Mesenteric fat pad (tissue), 1 donor: ENCODE measurements around the gene DIAPH1. TPM values are rescaled to one million over a fixed set of nuclear protein-coding genes. Genes with fewer than 3 reads are reported as not detected.

Experiments
- DNase-seq: peaks from one replicate; pipeline ENCODE4 v3.0.0-alpha.2; 2020; ENCODE audit warnings: low spot score
- total RNA-seq: library from RNA; stranded (reverse); fragmentation: NEBNext Ultra II Directional; extraction: Animal tissue kit (Norgen Biotek cat#: 25700); gene quantifications from one replicate; pipeline ENCODE4 v1.2.1, GENCODE V29; 2021
- donor health status: DM: yes; HTN: yes; CAD: no.

DIAPH1 gene
- total RNA-seq, 1 donor from 2014 or later = 49.5 TPM

GRCh38 chr5:141565826-141566570 is 52.8 kb downstream of the DIAPH1 start:
- DNase-seq = no peak

- DNase-seq = no peak
Measured at GRCh38 chr5:141564216-141564692, 54.5 kb downstream of the DIAPH1 start.

DNA sequence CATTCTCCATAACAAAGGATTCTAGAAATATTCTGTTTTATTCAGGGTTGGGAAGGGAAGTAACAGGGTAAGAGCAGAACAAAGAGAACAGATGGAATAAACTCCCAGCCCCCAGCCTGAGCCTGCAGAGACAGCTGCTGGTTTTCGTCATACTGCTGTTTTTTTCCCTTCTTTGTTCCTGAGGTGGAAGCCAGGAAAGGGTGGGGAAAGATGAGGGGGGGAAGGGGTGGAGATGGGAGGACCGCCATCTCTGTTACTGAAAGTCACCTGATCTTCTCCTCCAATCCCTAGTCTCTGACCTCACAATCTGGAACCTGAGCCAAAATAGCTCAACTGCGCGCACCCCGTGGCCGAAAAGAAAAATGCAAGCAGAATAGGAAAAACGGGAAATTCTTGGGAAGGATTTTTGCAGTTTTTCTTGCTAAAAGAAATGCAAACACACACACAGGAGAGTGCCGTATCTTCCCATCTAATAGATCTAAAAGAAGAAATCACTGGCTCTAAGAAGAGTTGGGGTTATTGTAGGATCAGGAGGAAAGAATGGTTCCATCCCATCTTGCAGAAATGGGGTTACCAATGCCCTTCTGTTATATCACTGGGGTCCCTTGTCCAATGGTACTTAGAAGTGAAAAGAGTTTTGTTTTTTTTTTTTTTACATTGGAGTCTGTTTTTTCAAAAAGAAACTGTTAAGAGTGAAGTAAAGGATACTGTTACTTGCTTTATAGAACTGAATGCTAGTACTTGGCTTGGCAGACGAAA is 57.9 kb downstream of the DIAPH1 start:
- DNase-seq = no peak

DNA sequence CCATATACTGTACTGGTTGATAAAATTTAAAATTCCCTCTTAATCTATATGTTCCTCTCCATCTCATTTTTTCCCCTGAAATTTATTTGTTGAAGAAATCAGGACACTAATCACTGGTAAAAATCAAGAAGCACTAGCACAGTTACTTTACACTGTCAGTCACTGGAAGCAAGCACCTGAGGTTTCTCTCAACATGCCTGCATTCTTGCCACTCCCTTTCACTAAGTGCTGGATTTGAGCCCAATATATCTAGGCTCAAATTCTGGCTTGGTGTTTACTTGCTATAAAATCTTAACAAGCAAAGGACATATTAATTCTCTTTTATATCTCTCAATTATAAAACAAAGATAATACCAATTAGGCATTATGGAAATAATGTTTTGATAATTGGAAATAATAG is 58.6 kb downstream of the DIAPH1 start:
- no peak for DNase-seq

- DNase-seq = no peak
Measured at GRCh38 chr5:141559461-141559860, 59.3 kb downstream of the DIAPH1 start.

GRCh38 chr5:141558150-141558549 is 60.6 kb downstream of the DIAPH1 start:
- no peak for DNase-seq

DNA sequence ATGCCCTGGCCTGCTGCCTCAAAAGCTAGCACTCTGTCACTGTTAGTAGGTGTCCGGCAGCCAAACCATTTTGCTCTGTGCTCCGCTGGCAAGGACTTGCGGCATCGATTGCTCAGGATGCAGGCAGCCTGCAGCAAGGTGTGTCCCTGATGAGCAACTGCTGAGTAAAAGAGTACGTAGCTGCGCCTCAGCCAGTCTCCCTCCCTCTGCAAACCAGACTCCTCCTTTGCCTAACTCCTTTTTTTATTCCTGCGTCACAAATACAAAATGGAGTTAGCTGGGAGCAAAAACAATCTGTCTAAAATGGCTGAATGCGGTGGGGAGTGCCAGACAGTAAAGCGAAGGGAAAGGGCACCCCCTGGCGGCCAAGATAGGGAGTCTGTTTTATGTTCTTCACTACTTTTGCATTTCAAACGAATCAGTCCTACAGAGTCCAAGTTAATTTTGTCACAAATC is 61.1 kb downstream of the DIAPH1 start:
- peak; percentile 91 for DNase-seq

- no peak for DNase-seq
Measured at GRCh38 chr5:141547921-141548320, 70.9 kb downstream of the DIAPH1 start.

DNA sequence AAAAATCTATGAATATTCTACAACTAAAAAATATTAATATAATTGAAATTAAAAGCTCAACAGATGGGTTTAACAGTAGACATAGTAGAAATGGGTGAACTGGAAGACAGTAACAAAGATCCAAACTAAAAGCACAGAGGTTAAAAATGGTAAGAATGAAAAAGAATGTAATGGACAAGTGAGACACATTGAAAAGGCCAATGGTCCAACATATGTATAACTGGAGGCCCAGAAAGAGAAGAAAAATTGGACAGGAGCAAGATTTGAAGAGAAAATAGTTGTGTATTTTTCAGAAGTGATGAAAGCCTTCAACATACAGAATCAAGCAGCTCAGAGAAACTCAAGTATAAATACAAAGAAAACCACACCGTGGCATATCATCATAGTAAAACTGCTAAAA is 71.3 kb downstream of the DIAPH1 start:
- no peak for DNase-seq

- no peak for DNase-seq
Measured at GRCh38 chr5:141543053-141543452, 75.7 kb downstream of the DIAPH1 start.

DNA sequence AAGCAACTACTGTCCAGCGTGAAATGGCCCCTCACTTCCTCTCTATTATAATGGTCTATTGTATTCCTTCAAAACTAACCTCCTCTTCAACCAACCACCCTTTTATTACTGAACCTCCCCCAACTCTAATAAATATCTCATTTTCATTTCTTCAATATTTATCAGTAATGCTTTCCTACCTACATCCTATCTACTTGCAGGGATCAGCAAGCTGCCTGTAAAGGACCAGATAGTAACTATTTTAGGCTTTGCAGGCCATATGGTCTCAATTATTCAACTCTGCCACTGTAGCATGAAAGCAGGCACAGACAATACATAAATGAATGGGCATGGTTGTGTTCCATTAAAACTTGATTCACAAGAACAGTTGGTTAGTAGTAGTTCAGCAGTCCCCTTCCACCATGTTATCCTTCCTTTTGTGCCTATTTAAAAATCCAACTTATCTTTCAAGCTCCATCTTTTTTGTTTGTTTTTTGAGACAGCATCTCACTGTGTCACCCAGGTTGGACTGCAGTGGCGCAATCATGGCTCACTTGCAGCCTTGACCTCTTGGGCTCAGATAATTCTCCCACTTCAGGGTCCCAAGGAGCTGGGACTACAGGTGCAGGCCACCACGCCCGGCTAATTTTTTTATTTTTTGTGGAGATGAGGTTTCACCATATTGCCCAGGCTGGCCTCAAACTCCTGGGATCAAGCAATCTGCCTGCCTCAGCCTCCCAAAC is 84.1 kb downstream of the DIAPH1 start:
- no peak for DNase-seq

DNA sequence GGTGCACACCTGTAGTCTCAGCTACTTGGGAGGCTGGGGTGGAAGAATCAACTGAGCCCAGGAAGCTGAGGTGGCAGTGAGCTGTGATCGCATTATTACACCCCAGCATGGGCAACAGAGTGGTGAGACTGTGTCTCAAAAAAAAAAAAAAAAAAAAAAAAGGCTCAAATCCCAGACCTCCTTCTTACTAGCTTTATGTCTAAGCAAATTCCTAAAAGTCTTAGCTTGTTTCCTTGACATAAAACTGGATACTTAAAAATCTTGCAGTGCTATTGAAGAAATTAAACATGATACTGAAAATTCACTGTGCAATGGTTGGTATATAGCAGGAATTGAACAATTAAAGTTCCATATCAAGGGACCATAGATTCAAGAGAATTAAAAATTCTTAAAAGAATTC is 84.9 kb downstream of the DIAPH1 start:
- no peak for DNase-seq

DNA sequence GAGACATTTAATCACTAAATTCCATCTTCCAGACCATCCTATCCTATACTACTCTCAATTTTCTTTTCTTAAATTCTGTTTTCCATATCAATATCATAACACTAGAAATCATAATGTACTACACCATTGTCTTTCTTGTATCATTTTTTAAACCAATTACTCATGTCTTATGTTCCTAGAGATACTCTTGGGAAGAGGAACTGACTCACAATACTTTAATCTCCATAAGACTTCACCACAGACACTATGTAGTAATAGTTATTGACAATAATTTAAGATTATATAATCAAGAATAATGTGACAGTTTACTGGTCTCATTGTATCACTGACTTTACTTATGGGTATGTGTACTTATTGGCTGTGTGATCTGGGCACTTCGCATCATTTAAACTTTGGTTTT is 86.1 kb downstream of the DIAPH1 start:
- DNase-seq = no peak

GRCh38 chr5:141529873-141530272 is 88.9 kb downstream of the DIAPH1 start:
- no peak for DNase-seq

- DNase-seq = no peak
Measured at GRCh38 chr5:141529002-141529401, 89.8 kb downstream of the DIAPH1 start.

DNA sequence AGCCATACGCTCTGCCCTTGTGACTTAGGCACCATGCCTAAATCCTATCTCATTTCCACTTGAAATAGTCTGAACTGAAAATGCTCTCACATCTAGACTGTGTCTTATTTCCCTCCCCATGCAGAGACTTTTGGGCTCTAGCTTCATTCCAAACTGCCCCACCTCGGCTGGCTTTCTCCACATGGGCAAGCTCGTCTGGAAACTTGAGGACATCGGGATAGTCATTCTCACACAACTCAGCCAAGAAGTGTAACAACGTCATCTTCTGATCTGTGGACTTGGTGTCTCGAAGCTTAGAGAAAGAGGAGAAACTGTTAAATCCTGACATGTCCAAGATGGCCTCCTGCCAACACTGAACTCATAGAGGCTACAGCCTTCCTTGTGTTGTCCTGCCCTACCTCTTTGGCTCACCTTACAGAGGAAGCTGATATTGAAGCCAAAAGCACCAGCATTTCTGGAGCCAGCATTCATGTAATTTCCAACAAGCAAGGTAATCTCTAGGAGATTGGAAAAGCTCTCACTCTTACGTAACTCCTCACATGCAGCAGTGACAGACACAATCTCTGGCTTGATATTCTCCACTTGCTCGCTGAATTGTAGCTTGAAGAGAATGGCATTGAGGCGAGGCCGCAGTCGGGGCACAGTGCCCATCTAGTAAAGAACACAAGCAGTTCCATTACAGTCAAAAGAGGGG is 90.4 kb downstream of the DIAPH1 start:
- no peak for DNase-seq

- no peak for DNase-seq
Measured at GRCh38 chr5:141527426-141527825, 91.4 kb downstream of the DIAPH1 start.

DNA sequence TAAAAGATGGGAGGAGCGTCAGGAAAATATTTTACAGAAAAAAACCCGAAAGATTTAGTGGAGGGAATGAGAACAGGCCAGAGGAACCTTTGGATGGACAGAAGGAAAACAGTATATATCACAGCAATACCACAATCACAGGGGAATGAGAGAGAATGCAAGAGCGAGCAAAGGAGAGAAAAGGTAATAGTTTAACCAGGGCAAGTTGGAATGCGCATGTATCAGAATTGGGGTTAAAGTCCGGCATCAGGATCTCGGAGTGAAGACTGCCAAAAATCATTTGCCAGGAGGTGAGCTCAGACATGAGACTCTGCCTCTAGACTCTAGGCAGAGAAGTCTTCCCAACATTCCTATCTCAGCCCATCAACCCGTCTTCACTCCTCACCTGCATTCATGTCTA is 93.1 kb downstream of the DIAPH1 start:
- DNase-seq = no peak

DNA sequence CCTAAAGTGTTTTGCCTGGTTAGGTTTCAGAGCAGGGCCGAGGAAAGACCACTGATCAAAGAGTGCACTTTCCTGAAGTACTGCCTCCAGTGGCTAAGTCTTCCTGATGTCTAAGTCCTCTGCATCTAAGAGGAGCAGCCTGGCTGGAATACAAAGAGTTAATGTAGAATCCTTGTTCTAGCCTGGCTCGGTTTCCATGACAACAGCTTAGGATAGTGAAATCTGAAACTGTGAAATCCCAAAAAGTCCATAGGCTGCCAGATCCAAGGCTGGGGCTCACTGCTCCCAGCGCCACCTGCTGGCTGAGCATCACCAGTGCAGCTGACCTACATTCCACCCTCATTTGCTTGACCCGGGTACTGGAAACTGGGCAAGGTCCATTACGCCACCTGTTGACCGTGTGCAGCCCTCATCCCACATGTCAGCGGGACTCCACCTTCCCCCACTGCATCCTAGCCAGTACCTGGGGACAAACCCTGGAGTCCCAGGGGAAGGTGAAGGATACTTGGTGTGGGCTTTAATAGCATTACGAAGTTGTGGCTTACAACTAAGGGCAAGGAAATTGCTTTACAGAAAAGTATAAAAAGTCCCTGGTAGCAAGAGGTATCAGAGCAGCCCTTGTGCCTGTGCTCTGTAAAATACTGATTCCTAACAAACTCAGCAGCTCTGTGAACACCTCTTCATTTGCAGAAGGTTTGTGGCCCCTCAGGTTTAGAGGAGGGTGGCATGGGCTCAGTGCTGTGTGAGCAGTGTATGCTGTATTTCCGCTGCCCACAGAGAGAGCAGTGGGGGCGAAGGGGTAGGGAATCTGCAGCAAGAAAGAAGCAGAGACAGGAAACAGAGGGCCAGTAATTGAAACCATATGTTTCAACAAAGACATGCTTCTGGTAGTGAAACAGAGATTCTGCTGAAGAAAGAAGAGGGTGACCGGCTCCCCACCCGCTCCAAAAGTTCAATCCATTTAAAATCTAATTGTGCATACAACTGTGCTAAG is 93.9 kb downstream of the DIAPH1 start:
- no peak for DNase-seq

GRCh38 chr5:141523991-141524390 is 94.8 kb downstream of the DIAPH1 start:
- no peak for DNase-seq
